Measurements from ENCODE around the gene RAB5A. TPM values are rescaled to one million over a fixed set of nuclear protein-coding genes. Genes with fewer than 3 reads are reported as not detected.
A peak's percentile ranks its signal among the peaks of the same experiment; 100 is the strongest.

Gene RAB5A
- total RNA-seq, 1 donor from 2014 or later: 59.7 TPM

DNA sequence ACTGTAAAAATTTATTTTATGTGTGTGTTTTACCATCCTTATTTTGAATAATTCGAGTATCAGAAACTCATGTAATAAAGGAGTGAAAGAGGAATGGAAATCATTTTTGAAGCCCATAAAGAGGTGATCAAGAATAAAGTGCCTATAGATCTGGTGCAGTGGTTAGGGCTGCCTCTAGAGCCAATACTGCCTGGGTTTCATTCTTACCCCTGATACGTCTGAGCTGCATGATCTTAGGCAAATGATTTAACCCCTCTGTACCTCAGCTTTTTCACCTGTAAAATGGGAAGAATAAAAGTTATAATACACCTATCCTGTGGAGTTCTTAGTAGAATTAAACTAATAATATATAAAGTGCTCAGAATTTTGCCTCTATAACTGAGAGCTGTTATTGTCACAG, 43.2 kb upstream of the RAB5A start:
- Histone ChIP-seq H3K27me3 (ENCODE audit: control insufficient read depth, insufficient read depth, low read length) (no peaks in the 10 kb centered on the region), H3K36me3 (ENCODE audit: control insufficient read depth, insufficient read depth, low read length) (no peaks in the 10 kb centered on the region), H3K4me3 (ENCODE audit: low read depth, low read length) (no peak overlapping the region)
- no peak for DNase-seq (ENCODE audit: low read depth)
- TF ChIP-seq, protein P1, sequence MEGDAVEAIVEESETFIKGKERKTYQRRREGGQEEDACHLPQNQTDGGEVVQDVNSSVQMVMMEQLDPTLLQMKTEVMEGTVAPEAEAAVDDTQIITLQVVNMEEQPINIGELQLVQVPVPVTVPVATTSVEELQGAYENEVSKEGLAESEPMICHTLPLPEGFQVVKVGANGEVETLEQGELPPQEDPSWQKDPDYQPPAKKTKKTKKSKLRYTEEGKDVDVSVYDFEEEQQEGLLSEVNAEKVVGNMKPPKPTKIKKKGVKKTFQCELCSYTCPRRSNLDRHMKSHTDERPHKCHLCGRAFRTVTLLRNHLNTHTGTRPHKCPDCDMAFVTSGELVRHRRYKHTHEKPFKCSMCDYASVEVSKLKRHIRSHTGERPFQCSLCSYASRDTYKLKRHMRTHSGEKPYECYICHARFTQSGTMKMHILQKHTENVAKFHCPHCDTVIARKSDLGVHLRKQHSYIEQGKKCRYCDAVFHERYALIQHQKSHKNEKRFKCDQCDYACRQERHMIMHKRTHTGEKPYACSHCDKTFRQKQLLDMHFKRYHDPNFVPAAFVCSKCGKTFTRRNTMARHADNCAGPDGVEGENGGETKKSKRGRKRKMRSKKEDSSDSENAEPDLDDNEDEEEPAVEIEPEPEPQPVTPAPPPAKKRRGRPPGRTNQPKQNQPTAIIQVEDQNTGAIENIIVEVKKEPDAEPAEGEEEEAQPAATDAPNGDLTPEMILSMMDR (IDR thresholded peaks at IDR 0.05; ENCODE audit: insufficient read depth, low read length, poor library complexity, severe bottlenecking): no peak

DNA sequence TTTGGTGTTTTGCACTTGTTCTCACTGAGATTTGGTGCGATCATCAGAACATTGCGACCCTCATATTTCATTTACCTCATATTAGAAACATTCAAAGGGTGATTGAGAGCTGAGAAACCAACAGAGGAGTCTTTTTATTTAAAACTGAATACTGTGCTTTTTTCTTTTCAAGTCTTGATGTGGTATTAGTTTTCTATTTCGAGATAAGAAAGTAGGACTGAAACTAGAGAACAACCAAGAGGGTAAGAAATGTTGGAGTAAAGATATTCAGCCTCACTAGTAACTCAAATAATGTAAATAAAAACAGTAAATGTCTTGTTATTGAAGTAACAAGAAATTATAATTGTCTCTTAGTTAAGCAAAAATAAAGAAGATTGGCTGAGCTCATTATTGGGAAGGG, 39.4 kb upstream of the RAB5A start:
- Histone ChIP-seq H3K36me3 (ENCODE audit: control insufficient read depth, insufficient read depth, low read length) (no peaks in the 10 kb centered on the region), H3K4me3 (ENCODE audit: low read depth, low read length) (no peak overlapping the region), H3K27me3 (ENCODE audit: control insufficient read depth, insufficient read depth, low read length) (no peaks in the 10 kb centered on the region)
- TF ChIP-seq, protein P1 (IDR thresholded peaks at IDR 0.05; ENCODE audit: insufficient read depth, low read length, poor library complexity, severe bottlenecking): no peak
- DNase-seq (ENCODE audit: low read depth): no peak

- H3K36me3 ChIP-seq (ENCODE audit: control insufficient read depth, insufficient read depth, low read length): no peaks in the 10 kb centered on the region
- no peak overlapping the region for H3K4me3 ChIP-seq (ENCODE audit: low read depth, low read length)
- TF ChIP-seq, protein P1 (IDR thresholded peaks at IDR 0.05; ENCODE audit: insufficient read depth, low read length, poor library complexity, severe bottlenecking): no peak
- no peak for DNase-seq (ENCODE audit: low read depth)
- no peaks in the 10 kb centered on the region for H3K27me3 ChIP-seq (ENCODE audit: control insufficient read depth, insufficient read depth, low read length)
Observed at GRCh38 chr3:19911452-19911851, 35.4 kb upstream of the RAB5A start.

DNA sequence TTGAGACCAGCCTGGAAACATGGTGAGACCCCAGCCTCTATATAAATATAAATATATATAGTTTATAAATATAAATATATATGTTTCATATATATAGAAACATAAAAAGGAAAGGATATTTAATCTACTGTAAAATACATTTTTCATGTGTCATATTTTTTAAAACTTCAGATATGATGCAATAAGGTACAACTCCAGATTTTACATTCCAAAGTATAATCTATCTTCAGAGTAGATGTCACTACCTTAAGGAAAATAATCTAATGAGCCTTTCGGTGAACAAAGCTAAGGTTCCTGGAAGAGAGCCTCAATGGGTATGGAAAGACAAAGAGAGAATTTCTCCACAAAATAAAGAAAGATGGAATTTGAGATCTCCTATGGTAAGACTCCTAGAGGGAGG, 29.7 kb upstream of the RAB5A start:
- no peak for DNase-seq (ENCODE audit: low read depth)
- Histone ChIP-seq H3K27me3 (ENCODE audit: control insufficient read depth, insufficient read depth, low read length) (no peaks in the 10 kb centered on the region), H3K4me3 (ENCODE audit: low read depth, low read length) (no peak overlapping the region), H3K36me3 (ENCODE audit: control insufficient read depth, insufficient read depth, low read length) (no peaks in the 10 kb centered on the region)
- TF ChIP-seq, protein P1 (IDR thresholded peaks at IDR 0.05; ENCODE audit: insufficient read depth, low read length, poor library complexity, severe bottlenecking): no peak

- peak overlapping the region; percentile 7 for H3K4me3 ChIP-seq (ENCODE audit: low read depth, low read length)
- peak; percentile 32 for DNase-seq (ENCODE audit: low read depth)
- no peaks in the 10 kb centered on the region for H3K27me3 ChIP-seq (ENCODE audit: control insufficient read depth, insufficient read depth, low read length)
- TF ChIP-seq, protein P1 (IDR thresholded peaks at IDR 0.05; ENCODE audit: insufficient read depth, low read length, poor library complexity, severe bottlenecking): no peak
- no peaks in the 10 kb centered on the region for H3K36me3 ChIP-seq (ENCODE audit: control insufficient read depth, insufficient read depth, low read length)
Observed at GRCh38 chr3:19920401-19921080, 26.4 kb upstream of the RAB5A start.

DNA sequence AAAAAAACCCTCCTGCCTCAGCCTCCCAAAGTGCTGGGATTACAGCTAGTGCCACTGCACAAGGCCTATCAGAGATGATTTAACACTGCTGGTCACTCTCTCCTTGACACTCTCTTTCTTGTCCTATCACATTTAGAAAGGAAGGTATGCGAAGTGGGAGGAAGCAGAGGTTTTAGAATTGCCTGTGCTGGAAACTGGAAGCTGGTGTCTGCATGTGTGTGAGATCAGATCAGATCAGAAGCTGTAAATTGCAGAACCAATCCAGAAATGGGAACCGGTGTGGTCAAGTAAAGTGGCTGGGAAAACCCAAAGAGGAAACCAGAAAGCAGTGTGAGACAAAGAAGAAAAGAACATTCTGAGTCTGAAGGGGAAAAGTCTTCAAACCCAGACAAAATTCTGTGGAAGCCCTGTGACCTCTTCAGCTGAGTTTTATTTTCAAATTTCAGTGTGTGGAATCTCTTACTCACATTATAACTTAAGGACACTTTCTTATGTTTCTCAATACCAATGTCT, 15.7 kb upstream of the RAB5A start:
- no peaks in the 10 kb centered on the region for H3K27me3 ChIP-seq (ENCODE audit: control insufficient read depth, insufficient read depth, low read length)
- TF ChIP-seq, protein P1 (IDR thresholded peaks at IDR 0.05; ENCODE audit: insufficient read depth, low read length, poor library complexity, severe bottlenecking): no peak
- no peak for DNase-seq (ENCODE audit: low read depth)
- no peaks in the 10 kb centered on the region for H3K36me3 ChIP-seq (ENCODE audit: control insufficient read depth, insufficient read depth, low read length)
- H3K4me3 ChIP-seq (ENCODE audit: low read depth, low read length): no peak overlapping the region

Measured in kidney epithelial cell (primary cell).